ENCODE measurements around the gene DAPK1.

- no peak for TF ChIP-seq CTCF (IDR thresholded peaks at IDR 0.05)
- TF ChIP-seq POLR2A (IDR thresholded peaks at IDR 0.05), result no peak
These were observed 187.8 kb downstream of the DAPK1 start for GRCh38 chr9:87685441-87685840.

All from testis (tissue), 2 donors.